Activated gamma-delta T cell treated with anti-CD3 and anti-CD28 coated beads, Interleukin-2, amount 50 U/mL, for 16 hours (primary cell): ENCODE measurements around the gene STRA8.
"Not testable (repeated sequence)": the region's sequence is repeated elsewhere in the genome, so short reads cannot be mapped to it uniquely, and the experiment has no call there.

ENCODE experiments used
- DNase-seq: peaks from one replicate; pipeline ENCODE4 v3.0.0-alpha.2; 2020; ENCODE audit warnings: low read depth

Gene STRA8

GRCh38 chr7:135204876-135205275 is 28.8 kb upstream of the STRA8 start:
- DNase-seq, result no peak

- no peak for DNase-seq
Measured at GRCh38 chr7:135205850-135206249, 27.8 kb upstream of the STRA8 start.

GRCh38 chr7:135206941-135207391 is 26.7 kb upstream of the STRA8 start:
- DNase-seq, result no peak

GRCh38 chr7:135207406-135208101 is 26.1 kb upstream of the STRA8 start:
- DNase-seq, result no peak

GRCh38 chr7:135208102-135208793 is 25.4 kb upstream of the STRA8 start:
- no peak for DNase-seq

- DNase-seq, result no peak
Measured at GRCh38 chr7:135209225-135209834, 24.3 kb upstream of the STRA8 start.

- no peak for DNase-seq
Measured at GRCh38 chr7:135210888-135211178, 22.8 kb upstream of the STRA8 start.

- peak; percentile 95 for DNase-seq
Measured at GRCh38 chr7:135211179-135211945, 22.3 kb upstream of the STRA8 start, which contains the start of gene WDR91. Gene WDR91, minus strand, starts transcription at chr7:135211526. Its CDS starts 24 bp downstream, at chr7:135211502.

GRCh38 chr7:135211946-135212685 is 21.5 kb upstream of the STRA8 start:
- not testable (repeated sequence) for DNase-seq

GRCh38 chr7:135213831-135214230 is 19.8 kb upstream of the STRA8 start:
- no peak for DNase-seq

- no peak for DNase-seq
Measured at GRCh38 chr7:135215180-135215579, 18.5 kb upstream of the STRA8 start.

- no peak for DNase-seq
Measured at GRCh38 chr7:135215698-135216097, 17.9 kb upstream of the STRA8 start.

- no peak for DNase-seq
Measured at GRCh38 chr7:135217645-135218509, 15.8 kb upstream of the STRA8 start.

- no peak for DNase-seq
Measured at GRCh38 chr7:135224027-135224426, 9.6 kb upstream of the STRA8 start.

GRCh38 chr7:135231686-135232085 is 2.0 kb upstream of the STRA8 start:
- DNase-seq, result no peak

- DNase-seq, result no peak
Measured at GRCh38 chr7:135232087-135232486, 1.6 kb upstream of the STRA8 start.

- DNase-seq, result no peak
Measured at GRCh38 chr7:135232720-135233119, 918 bp upstream of the STRA8 start.

- DNase-seq, result not testable (repeated sequence)
Measured at GRCh38 chr7:135234095-135234494, 457 bp downstream of the STRA8 start.

GRCh38 chr7:135234727-135235126 is 1.1 kb downstream of the STRA8 start:
- DNase-seq, result no peak

GRCh38 chr7:135235841-135236240 is 2.2 kb downstream of the STRA8 start:
- no peak for DNase-seq

GRCh38 chr7:135236727-135237126 is 3.1 kb downstream of the STRA8 start:
- DNase-seq, result no peak
